HG03432 (cell line): ENCODE data around the gene NUCB2.
"Not testable (repeated sequence)": the region's sequence is repeated elsewhere in the genome, so short reads cannot be mapped to it uniquely, and the experiment has no call there.

ENCODE experiments used
- ATAC-seq: cut with Tn5 transposase; IDR thresholded peaks from one replicate; pipeline ENCODE4 v1.9.1; 2021; ENCODE audit warnings: mild to moderate bottlenecking, moderate library complexity; ENCODE audit not compliant: unreplicated experiment

NUCB2 gene

DNA sequence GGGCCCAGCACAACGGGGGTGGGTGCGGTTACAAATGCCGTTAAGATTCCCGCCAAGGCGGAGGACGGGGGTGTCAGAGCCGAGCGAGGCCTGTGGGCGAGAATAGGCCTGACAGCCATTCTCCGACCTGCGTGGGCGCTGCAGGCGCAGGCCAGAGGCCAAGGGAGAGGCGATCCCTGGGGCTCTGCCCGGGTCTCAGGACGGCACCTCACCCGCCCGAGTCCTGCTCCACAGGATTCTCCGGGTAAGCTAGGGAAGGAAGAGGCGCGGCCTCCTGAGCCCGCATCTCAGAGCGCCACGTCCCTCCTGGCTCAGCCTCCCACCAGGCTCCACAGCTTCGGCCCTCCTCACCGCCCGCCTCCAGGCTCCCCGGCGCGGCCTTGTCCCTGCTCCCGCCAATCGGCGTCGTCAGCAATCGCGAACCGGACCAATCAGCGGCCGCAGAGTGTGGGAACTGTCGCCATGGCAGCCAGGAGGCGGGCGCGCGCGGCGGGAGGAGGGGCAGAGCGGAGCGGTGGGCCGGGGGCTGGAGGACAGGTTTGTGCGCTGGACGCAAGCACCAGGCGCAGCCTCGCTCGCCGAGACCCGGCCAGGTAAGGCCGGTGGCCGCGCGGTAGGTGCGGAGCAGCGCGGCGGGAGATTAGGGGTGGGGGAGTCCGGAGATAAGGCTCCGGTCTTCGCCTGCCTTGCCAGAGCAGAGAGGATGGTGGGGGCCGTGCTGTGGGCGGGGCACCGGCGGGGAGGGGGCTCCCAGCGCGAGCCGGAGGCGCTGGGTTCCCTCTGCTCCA lies at the start of gene NUCB2:
TSS of gene NUCB2 (plus strand) at position 504 of the 788 bp plus-strand sequence. CDS start 18,585 bp downstream, outside the sequence.
- ATAC-seq: peak; percentile 99

GRCh38 chr11:17228186-17228925 lies 48.2 kb upstream of the NUCB2 start:
- ATAC-seq: not testable (repeated sequence)

GRCh38 chr11:17229481-17230152 lies 46.9 kb upstream of the NUCB2 start:
- no peak for ATAC-seq

DNA sequence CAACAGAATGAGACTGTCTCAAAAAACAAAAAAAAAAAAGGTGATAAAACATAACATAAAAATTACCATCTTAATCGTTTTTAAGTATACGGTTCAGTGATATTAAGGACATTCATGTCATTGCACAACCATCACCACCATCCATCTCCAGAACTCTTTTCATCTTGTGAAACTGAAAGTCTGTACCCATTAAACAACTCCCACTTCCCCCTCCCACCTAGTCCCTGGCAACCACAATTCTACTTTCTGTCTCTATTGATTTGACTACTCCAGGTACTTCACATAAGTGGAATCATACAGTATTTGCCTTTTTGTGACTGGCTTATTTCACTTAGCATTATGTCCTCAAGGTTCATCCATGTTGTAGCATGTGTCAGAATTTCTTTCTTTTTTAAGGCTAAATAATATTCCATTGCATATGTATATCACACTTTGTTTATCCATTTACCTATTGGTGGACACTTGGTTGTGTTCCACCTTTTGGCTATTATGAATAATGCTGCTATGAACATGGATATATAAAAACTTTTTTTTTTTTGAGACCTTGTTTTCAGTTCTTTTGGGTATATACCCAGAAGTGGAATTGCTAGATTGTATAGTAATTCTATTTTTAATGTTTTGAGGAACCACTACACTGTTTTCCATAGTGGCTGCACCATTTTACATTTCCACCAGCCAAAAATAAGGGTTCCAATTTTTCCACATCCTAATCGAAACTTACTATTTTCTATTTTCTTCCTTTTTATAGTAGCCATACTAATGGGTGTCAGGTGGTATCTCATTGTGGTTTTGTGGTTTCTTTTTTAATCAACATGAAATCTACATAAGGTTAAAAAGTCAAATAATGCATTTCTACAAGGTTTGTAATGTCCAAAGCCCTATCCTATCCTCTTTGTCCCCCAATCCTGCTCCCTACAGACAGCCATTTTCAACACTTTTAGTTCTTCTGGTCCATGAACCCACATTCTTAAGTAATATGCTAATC lies 45.4 kb upstream of the NUCB2 start:
- ATAC-seq: peak; percentile 97

DNA sequence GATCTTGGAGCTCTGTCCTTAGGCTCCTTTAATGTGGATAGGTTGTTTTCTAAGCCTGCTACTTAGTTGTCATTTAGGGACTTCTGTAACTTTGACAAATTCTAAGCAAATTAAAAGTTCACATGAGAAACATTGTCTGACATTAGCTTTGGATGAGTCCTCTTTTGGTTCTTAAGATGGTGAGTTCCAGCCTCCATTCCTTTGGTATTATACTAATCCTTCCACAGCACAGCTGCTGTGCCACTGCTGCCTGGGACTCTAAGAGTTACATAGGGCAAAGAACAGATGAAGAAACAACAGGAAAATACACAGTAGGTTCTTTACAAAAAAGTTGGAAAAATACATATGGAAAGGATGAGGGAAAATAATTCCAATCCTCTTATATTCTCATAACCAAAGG lies 43.4 kb upstream of the NUCB2 start:
- no peak for ATAC-seq

DNA sequence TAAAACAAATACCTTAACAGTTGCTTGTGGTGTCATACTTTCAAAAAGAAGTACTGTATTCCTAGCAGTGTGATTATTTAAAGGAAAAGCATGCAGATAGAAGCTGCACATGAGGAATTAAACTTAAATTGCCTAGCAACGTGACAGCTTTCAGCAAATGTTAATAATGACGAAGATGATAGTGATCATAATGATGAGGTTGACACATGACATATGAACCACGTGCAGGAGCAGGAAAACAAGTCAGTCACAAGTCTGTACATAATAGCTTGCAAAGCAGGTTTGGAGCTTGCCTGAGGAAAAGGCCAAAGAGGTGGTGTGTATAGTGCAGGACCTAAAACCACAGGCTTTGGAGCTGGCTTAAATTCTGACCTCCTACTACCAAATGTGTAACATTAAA lies 38.2 kb upstream of the NUCB2 start:
- no peak for ATAC-seq

- not testable (repeated sequence) for ATAC-seq
Observed at GRCh38 chr11:17239927-17240326, 36.6 kb upstream of the NUCB2 start.

DNA sequence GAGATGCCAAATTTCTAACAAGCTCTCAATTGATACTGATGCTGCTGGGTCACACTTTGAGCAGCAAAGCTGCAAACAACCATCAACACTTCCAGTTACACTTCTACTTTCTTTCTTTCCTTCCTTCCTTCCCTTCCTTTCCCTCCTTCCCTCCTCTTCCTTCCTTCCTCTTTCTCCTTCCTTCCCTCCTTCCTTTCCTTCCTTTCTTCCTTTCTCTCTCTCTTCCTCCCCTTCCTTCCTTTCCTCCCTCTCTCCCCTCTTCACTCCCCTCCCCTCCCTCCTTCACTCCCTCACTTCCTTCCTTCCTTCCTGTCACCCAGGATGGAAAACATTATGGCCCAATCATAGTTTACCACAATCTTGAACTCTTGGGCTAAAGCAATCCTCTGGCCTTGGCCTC lies 35.8 kb upstream of the NUCB2 start:
- ATAC-seq: no peak

- not testable (repeated sequence) for ATAC-seq
Observed at GRCh38 chr11:17242954-17243353, 33.6 kb upstream of the NUCB2 start.

- peak; percentile 84 for ATAC-seq
Observed at GRCh38 chr11:17244046-17244445, 32.5 kb upstream of the NUCB2 start.

DNA sequence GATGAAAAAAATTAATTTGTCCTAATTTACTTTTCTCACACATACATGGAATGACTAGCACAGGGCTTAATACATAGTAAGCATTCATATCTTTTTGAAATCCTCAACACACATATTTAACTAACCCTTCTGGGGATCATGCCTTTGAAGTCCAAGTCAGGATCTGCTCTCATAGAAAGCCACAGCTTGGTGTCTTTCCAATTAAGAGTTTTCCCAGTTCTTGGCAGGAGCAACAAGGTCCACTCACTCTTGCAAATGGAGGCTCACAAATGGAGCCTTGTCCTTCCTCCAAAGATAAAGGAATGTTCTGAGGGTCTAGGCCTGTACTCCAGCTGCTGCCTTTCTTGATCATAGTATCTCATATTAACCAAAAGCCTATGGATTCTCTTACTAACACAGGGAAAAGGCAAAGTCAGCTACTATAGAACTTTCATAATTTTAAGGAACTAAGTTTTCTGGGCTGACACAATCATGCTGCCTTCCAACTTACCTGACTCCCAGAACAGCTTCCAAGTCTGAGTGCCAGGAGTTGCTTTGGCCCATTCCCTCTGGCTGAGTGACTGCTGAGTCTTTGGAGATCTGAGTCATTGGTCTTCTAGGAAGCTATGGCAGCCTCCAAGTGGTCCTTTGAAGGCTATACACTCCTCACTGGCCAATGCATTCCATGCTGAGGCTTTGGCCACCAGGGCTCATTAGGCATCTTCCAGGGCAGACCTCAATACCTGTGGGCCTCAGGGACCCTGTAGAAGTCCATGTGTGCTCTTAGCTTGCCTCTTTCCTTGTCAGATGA lies 25.8 kb upstream of the NUCB2 start:
- no peak for ATAC-seq

GRCh38 chr11:17252704-17253103 lies 23.8 kb upstream of the NUCB2 start:
- ATAC-seq: no peak

GRCh38 chr11:17256512-17256911 lies 20.0 kb upstream of the NUCB2 start:
- no peak for ATAC-seq

DNA sequence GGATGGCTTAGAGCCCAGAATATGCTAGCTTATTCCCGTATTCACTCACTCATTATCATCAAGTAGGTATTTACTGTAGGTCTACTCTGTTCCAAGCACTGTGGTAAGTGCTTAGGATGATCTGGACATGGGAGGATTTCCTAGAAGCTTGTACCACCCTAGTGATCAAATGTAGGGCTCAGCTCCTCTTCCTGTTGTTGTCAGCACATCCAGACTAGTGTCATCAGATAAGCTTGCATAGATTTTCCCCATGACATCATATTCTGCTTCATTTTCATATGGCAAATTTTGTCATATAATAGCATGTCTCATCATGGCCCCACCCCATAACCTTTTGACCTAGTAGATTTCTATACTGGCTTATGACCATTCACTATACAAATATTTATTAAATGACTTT lies 19.3 kb upstream of the NUCB2 start:
- no peak for ATAC-seq

DNA sequence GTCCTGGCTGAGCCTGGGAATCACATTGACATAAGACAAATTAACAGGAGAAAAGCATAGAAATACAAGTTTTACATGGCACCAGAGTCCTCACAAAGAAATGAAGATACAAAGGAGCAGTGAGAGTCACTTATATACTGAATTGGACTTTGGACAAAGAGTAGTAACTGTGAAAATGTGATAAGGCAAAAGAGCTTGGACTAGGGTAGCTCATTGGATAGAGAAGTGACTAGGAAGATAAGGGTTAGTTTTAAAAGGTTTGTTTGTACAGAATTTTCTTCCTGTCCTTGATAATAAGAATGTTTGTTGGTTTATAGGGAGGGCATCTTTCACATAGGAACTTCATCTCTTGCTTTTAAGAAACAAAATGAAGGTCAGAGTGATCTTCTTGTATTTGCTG lies 17.9 kb upstream of the NUCB2 start:
- no peak for ATAC-seq

- ATAC-seq: no peak
Observed at GRCh38 chr11:17259519-17259918, 17.0 kb upstream of the NUCB2 start.

DNA sequence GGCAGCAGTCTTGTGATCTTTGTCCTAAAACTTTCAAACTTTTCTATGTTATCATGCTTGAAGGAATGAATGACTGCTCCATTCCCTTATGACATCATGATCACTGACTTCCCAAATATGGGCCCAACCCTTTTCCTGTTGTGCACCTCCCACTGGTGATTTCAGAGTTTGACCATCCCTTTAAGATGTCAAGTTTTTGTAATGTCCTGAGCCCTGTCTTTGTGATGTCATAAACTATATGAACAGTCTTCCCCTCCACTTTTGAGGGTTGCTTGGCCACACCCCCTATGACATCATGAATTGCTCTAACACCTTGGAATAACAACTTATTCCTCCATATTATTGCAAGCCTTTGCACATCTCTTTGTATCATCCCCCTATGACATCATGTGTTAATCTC lies 16.5 kb upstream of the NUCB2 start:
- ATAC-seq: no peak

- ATAC-seq: no peak
Observed at GRCh38 chr11:17263769-17264168, 12.8 kb upstream of the NUCB2 start.

DNA sequence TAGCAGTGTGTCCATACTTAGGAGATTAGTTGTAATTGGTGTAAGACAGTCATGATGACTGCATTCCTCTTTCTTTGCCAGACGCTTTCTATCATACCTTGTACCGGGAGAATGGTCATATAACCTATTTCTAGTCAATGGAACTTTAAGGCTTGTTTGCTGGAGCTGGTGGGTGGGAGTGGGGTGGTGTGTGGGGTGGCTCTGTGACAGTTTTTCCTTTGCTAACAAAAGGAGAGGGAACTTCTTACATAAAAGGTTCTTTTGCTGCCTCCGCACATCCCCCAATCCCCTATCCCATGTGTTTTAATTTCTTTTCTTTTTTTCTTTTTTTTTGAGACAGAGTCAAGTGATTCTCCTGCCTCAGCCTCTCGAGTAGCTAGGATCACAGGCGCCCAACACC lies 9.8 kb upstream of the NUCB2 start:
- no peak for ATAC-seq

GRCh38 chr11:17267576-17267975 lies 9.0 kb upstream of the NUCB2 start:
- no peak for ATAC-seq
